Smooth muscle cell (in vitro differentiated cells): ENCODE results near the gene ZBTB20. TPM values are rescaled to one million over a fixed set of nuclear protein-coding genes. Genes with fewer than 3 reads are reported as not detected.

Experiments used
- DNase-seq: peaks from one replicate; lab custom pipeline; 2025; ENCODE audit not compliant: unreplicated experiment; lab: John Stamatoyannopoulos, UW
- H2AFZ ChIP-seq: fragments of 200-600 bp; sonication (generic); 2 replicates; pipeline ENCODE4 v1.6.0; 2016; ENCODE audit warnings: antibody characterized with exemption, low read depth, mild to moderate bottlenecking
- H3F3A ChIP-seq: fragments of 200-600 bp; sonication (generic); 2 replicates; pipeline ENCODE4 v1.6.0; 2017; ENCODE audit warnings: antibody characterized with exemption, low read depth
- H3K27ac ChIP-seq: fragments of 200-600 bp; sonication (generic); 2 replicates; pipeline ENCODE4 v1.5.1; 2016; ENCODE audit warnings: low read depth, mild to moderate bottlenecking
- H3K27me3 ChIP-seq: fragments of 200-600 bp; sonication (generic); 2 replicates; pipeline ENCODE4 v1.6.1; 2016; ENCODE audit warnings: low read depth, mild to moderate bottlenecking
- H3K36me3 ChIP-seq: fragments of 200-600 bp; sonication (generic); 2 replicates; pipeline ENCODE4 v1.5.1; 2016; ENCODE audit warnings: low read depth
- H3K4me1 ChIP-seq: fragments of 200-600 bp; sonication (generic); 2 replicates; pipeline ENCODE4 v1.5.1; 2016; ENCODE audit warnings: low read depth
- H3K4me2 ChIP-seq: fragments of 200-600 bp; sonication (generic); 2 replicates; pipeline ENCODE4 v1.6.0; 2016; ENCODE audit warnings: mild to moderate bottlenecking
- H3K4me3 ChIP-seq: fragments of 200-600 bp; sonication (generic); 2 replicates; pipeline ENCODE4 v1.5.1; 2016; ENCODE audit warnings: mild to moderate bottlenecking
- H3K79me2 ChIP-seq: fragments of 200-600 bp; sonication (generic); 2 replicates; pipeline ENCODE4 v1.6.0; 2016; ENCODE audit warnings: low read depth, mild to moderate bottlenecking
- H3K9ac ChIP-seq: fragments of 200-600 bp; sonication (generic); 2 replicates; pipeline ENCODE4 v1.6.0; 2016; ENCODE audit warnings: low read depth
- H3K9me3 ChIP-seq: fragments of 200-600 bp; sonication (generic); replicated peaks from 2 replicates; pipeline ENCODE4 v1.5.1; 2016; ENCODE audit warnings: low read depth
- H4K20me1 ChIP-seq: fragments of 200-600 bp; sonication (generic); 2 replicates; pipeline ENCODE4 v1.6.0; 2016; ENCODE audit warnings: low read depth
- WGBS: methylation state at CpG from one replicate; pipeline ENCODE4 v1.1.7; 2016; ENCODE audit warnings: low lambda C conversion rate; 5-methylcytosine and 5-hydroxymethylcytosine counted together
- polyA plus RNA-seq: library from polyadenylated mRNA; unstranded; fragments of >200 nt; fragmentation: Nextera tagmentation; extraction: Ambion mirVana; gene quantifications from 2 replicates; pipeline ENCODE4 v1.2.1, GENCODE V29; 2016
- total RNA-seq: library from RNA; depleted of rRNA; stranded (reverse); fragments of >200 nt; gene quantifications from 2 replicates; pipeline ENCODE4 v1.2.3, GENCODE V29; 2014
- TF ChIP-seq, protein P1 (sequence below): fragments of 200-600 bp; sonication (generic); IDR thresholded peaks from 2 replicates; pipeline ENCODE4 v1.5.1; 2017; ENCODE audit warnings: borderline replicate concordance, mild to moderate bottlenecking, antibody characterized with exemption; ENCODE audit not compliant: insufficient read depth, poor library complexity, severe bottlenecking

ZBTB20 gene
- total and polyA plus RNA-seq, 2 experiments from 2014 or later: 4.9 to 6.8 TPM

DNA sequence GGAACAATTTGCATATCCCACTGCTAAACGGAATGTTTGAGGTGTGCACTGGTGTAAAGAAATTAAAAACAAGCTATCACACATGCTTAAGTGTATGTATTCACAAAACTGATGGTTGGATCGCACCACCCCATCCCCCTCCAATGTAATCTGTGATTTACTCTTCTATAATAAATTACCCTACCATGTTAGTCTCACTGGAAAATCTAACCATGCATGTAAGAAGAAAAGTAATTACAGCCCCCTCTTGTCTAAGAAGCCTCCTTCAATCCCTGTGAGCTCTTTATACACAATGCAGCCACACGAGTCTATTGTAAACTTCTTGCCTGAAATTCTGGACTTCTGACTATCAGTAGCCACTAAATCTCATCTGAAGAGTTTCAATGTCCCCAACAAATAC, 173.6 kb downstream of the ZBTB20 start:
- Histone ChIP-seq H3F3A (no peaks in the 10 kb centered on the region), H3K9me3 (no peaks in the 10 kb centered on the region), H4K20me1 (no peaks in the 10 kb centered on the region), H3K27me3 (no peaks in the 10 kb centered on the region), H3K79me2 (no peaks in the 10 kb centered on the region), H3K4me1 (peaks cover 10% of the 10 kb centered on the region), H3K4me2 (no peak overlapping the region), H3K27ac (no peak overlapping the region), H2AFZ (no peak overlapping the region), H3K36me3 (no peaks in the 10 kb centered on the region), H3K9ac (no peak overlapping the region), H3K4me3 (no peak overlapping the region)
- 80% methylated on average over 3 of the region's 3 CpGs for WGBS
- TF ChIP-seq, protein P1, sequence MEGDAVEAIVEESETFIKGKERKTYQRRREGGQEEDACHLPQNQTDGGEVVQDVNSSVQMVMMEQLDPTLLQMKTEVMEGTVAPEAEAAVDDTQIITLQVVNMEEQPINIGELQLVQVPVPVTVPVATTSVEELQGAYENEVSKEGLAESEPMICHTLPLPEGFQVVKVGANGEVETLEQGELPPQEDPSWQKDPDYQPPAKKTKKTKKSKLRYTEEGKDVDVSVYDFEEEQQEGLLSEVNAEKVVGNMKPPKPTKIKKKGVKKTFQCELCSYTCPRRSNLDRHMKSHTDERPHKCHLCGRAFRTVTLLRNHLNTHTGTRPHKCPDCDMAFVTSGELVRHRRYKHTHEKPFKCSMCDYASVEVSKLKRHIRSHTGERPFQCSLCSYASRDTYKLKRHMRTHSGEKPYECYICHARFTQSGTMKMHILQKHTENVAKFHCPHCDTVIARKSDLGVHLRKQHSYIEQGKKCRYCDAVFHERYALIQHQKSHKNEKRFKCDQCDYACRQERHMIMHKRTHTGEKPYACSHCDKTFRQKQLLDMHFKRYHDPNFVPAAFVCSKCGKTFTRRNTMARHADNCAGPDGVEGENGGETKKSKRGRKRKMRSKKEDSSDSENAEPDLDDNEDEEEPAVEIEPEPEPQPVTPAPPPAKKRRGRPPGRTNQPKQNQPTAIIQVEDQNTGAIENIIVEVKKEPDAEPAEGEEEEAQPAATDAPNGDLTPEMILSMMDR: no peak
- no peak for DNase-seq

DNA sequence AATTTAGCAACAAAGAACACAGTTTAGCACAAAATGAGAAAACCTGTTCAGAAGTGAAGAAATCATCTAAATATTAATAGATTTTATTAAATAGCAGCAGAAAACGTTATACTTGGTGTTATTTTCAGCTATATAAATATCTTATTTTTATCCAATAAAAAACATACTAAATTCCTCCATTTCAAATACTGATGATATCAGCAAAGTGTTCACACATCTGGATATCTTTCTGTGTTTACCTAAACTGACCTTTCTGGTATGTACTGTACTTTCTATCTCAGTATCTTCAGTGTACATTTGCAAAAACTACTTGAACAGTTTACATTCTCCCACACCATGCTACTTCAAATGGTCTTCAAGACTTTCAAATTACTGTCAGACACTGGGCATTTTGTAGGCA, 179.9 kb downstream of the ZBTB20 start:
- no peak overlapping the region for H3K9ac ChIP-seq
- H4K20me1 ChIP-seq: no peaks in the 10 kb centered on the region
- H3K79me2 ChIP-seq: no peaks in the 10 kb centered on the region
- no peaks in the 10 kb centered on the region for H3K4me1 ChIP-seq
- TF ChIP-seq, protein P1: no peak
- WGBS: 38% methylated on average over 1 of the region's 1 CpG
- H3K36me3 ChIP-seq: no peaks in the 10 kb centered on the region
- H3K27me3 ChIP-seq: no peaks in the 10 kb centered on the region
- H3K9me3 ChIP-seq: no peaks in the 10 kb centered on the region
- no peak overlapping the region for H2AFZ ChIP-seq
- no peak overlapping the region for H3K4me2 ChIP-seq
- H3F3A ChIP-seq: no peaks in the 10 kb centered on the region
- no peak overlapping the region for H3K4me3 ChIP-seq
- DNase-seq: no peak
- no peak overlapping the region for H3K27ac ChIP-seq

DNA sequence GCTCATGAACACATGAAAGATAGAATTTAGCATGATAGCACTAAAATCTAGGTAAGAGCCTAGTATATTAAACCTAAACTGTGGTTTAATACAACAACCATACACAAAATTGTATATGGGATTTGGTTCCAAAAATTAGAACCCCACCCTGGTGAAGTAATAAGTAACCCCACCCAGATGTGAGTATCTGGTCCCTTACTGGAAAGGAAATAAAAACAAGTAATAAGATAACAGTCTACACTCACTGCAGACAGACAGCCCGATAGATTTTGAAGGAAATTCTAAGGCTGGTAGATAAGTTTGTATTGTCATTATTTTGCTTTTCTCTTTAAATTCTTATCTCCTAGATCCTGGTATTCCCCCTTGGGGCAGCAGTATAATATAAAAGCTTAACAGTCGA, 184.9 kb downstream of the ZBTB20 start:
- Histone ChIP-seq H3K36me3 (no peaks in the 10 kb centered on the region), H4K20me1 (no peaks in the 10 kb centered on the region), H3K27me3 (no peaks in the 10 kb centered on the region), H2AFZ (no peak overlapping the region), H3K27ac (no peak overlapping the region), H3K9me3 (no peaks in the 10 kb centered on the region), H3F3A (no peaks in the 10 kb centered on the region), H3K4me3 (no peak overlapping the region), H3K79me2 (no peaks in the 10 kb centered on the region), H3K4me2 (no peak overlapping the region), H3K9ac (no peak overlapping the region), H3K4me1 (no peaks in the 10 kb centered on the region)
- TF ChIP-seq, protein P1: no peak
- no peak for DNase-seq
- WGBS: 67% methylated on average over 2 of the region's 2 CpGs

DNA sequence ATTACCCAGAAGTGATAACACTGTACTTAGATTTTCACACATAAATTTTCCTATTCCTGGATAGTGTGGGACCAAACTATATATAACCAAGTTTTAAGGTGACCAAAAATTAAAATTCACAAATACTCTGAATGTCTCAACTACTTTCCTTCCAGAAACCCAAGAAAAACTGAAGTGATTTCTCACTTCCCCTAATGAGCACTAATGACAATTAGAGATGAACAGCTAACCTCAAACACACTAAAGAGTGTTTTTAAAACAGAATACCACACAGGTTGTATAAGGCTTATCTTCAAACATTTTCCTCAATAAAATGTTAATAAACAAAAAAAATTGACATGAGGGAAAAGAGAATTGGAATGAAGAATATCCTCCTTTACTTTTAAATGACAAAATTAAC, 188.2 kb downstream of the ZBTB20 start:
- Histone ChIP-seq H3K79me2 (no peaks in the 10 kb centered on the region), H3K36me3 (no peaks in the 10 kb centered on the region), H4K20me1 (no peaks in the 10 kb centered on the region), H3K9me3 (no peaks in the 10 kb centered on the region), H3K27ac (no peak overlapping the region), H3K4me3 (no peak overlapping the region), H3K9ac (no peak overlapping the region), H3K27me3 (no peaks in the 10 kb centered on the region), H3F3A (no peaks in the 10 kb centered on the region), H3K4me2 (no peak overlapping the region), H2AFZ (no peak overlapping the region), H3K4me1 (no peaks in the 10 kb centered on the region)
- TF ChIP-seq, protein P1: no peak
- no peak for DNase-seq
